Activated CD4-positive, alpha-beta T cell treated with anti-CD3 and anti-CD28 coated beads for 36 hours (primary cell): Measurements from ENCODE around the gene ADA. TPM values are rescaled to one million over a fixed set of nuclear protein-coding genes. Genes with fewer than 3 reads are reported as not detected.
"Not testable (repeated sequence)": the region's sequence is repeated elsewhere in the genome, so short reads cannot be mapped to it uniquely, and the experiment has no call there.

Experiments
- ATAC-seq: fragments of 200-7000 bp; cut with Tn5 transposase; one replicate; pipeline ENCODE4 v1.10.0; 2021; ENCODE audit warnings: mild to moderate bottlenecking, moderate library complexity
- CTCF ChIA-PET: fragments of 350-600 bp; sonication (Branson Sonifier 250); formaldehyde crosslinking; loops from one replicate; lab custom pipeline; 2021; ENCODE audit warnings: antibody characterized with exemption; lab: Charles Lee
- POLR2A ChIA-PET: fragments of 350-600 bp; sonication (Branson Sonifier 250); formaldehyde crosslinking; loops from one replicate; lab custom pipeline; 2021; ENCODE audit warnings: antibody characterized with exemption, inconsistent platforms; lab: Charles Lee
- DNase-seq: peaks from one replicate; pipeline ENCODE4 v3.0.0-alpha.2; 2020
- H3K27ac Mint-ChIP-seq: one replicate; pipeline ENCODE4 v1.8.0; 2021; ENCODE audit warnings: mixed read lengths
- H3K27me3 Mint-ChIP-seq: one replicate; pipeline ENCODE4 v1.8.0; 2021; ENCODE audit warnings: mixed read lengths
- H3K36me3 Mint-ChIP-seq: one replicate; pipeline ENCODE4 v1.8.0; 2021; ENCODE audit warnings: low read depth, mixed read lengths
- H3K4me1 Mint-ChIP-seq: one replicate; pipeline ENCODE4 v1.8.0; 2021; ENCODE audit warnings: mixed read lengths
- H3K4me3 Mint-ChIP-seq: one replicate; pipeline ENCODE4 v1.8.0; 2021; ENCODE audit warnings: mild to moderate bottlenecking, moderate library complexity, mixed read lengths
- H3K9me3 Mint-ChIP-seq: one replicate; pipeline ENCODE4 v1.8.0; 2021; ENCODE audit warnings: low read depth, mixed read lengths
- intact Hi-C, 2 experiments: fragments of 100-400 bp; cut with DNase I in 1 of 2; cut with micrococcal nuclease in 1 of 2; formaldehyde crosslinking; loops; one replicate each; pipeline versions ENCODE4 v1.14.2 to v1.15.1; 2022 to 2024; cut with DNase I, micrococcal nuclease
- total RNA-seq, 2 experiments: library from RNA; stranded (reverse); gene quantifications; one replicate each; pipeline ENCODE4 v1.2.3, GENCODE V29; 2021

ADA gene
- total RNA-seq, 2 experiments from 2014 or later, result 33.8 to 37.8 TPM

DNA sequence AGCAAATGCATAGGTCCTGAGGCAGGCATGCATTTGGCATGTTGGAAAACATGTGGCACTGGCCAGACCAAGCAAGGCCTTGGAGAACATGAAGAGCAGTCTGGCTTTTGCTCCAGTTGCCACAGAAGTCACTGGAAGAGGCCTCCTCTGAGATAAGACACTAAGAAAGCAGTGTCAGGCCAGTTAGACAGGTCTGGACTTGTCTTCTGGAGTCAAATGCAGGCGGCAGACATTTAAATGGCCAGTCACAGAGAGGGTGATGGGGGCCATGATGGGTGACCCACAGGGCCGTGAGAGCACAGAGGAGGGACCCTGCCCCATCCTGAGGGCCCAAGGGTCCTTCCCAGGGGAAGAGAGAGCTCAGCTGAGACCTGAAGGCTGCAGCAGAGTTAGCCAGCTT is 26.7 kb upstream of the ADA start:
- Mint-ChIP-seq H3K36me3 (no peaks in the 10 kb centered on the region), H3K27me3 (no peaks in the 10 kb centered on the region), H3K9me3 (no peaks in the 10 kb centered on the region), H3K4me3 (no peak overlapping the region), H3K27ac (no peak overlapping the region), H3K4me1 (no peaks in the 10 kb centered on the region)
- intact Hi-C loops, result no loop called here
- no peak for DNase-seq
- CTCF ChIA-PET, result interaction anchor here (0.6 kb wide), 1 partner anchor 438 kb away, joined by 3 read pairs; no protein-coding TSS in a partner anchor
- no peak for ATAC-seq
- POLR2A ChIA-PET, result no interaction called here

DNA sequence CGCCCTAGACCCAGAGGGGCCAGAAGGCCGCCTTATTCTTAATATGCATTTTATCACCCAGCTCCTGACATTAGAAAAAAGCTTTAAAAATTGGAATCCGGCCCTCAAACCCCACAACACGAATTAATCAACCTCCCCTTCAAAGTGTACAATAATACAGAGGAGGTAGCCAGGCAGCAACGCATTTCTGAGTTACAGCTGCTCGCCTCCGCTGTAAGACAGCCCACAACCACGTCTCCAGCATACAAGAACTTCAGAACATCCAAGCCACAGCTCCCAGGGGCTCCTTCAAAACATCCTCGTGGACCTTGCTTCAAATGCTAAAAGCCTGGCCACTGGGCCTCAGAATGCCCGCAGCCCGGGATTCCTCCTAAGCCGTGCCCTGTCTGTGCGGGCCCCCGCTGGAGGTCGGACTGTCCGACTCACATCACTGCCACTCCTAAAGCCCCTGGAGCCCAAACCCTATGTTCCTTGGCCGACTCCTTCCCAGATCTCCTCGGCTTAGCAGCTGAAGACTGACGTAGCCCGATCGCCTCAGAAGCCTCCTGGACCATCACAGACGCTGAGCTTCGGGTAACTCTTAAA is 20.9 kb upstream of the ADA start:
- H3K4me3 Mint-ChIP-seq, intact Hi-C loops, H3K27me3 Mint-ChIP-seq, ATAC-seq, H3K36me3 Mint-ChIP-seq, H3K9me3 Mint-ChIP-seq, DNase-seq: not testable (repeated sequence)
- Mint-ChIP-seq H3K4me1 (peaks cover 30% of the 10 kb centered on the region), H3K27ac (peak overlapping the region; percentile 86)
- ChIA-PET POLR2A (interaction anchor here (0.6 to 0.8 kb wide), 4 partner anchors 13 to 74 kb away, joined by 3 to 4 read pairs (median 3); no protein-coding TSS in a partner anchor), CTCF (interaction anchor here (0.8 to 2.4 kb wide), 2 partner anchors 9 to 11 kb away, joined by 3 to 23 read pairs; no protein-coding TSS in a partner anchor)

DNA sequence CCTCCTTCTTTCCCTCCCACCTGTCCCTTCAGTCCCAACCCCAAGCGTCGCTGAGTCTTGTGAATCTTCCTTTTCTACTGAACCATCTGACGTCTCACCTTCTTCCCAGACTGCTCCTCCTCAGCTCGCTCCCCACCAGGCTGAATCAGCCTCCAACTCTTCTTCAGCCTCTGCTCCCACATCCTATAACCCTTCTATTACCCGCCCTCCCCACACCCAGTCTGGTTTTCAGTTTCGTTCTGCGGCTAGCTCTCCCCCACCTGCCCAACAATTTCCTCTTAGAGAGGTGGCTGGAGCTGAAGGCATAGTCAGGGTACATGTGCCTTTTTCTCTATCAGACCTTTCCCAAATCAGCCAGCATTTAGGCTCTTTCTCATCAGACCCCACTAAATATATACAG is 20.0 kb upstream of the ADA start:
- Mint-ChIP-seq H3K27ac (peak overlapping the region; percentile 86), H3K4me3 (peak overlapping the region; percentile 66), H3K4me1 (peaks cover 30% of the 10 kb centered on the region)
- POLR2A ChIA-PET, result interaction anchor here (0.6 to 0.8 kb wide), 3 partner anchors 25 to 73 kb away, joined by 3 to 4 read pairs (median 3); no protein-coding TSS in a partner anchor
- intact Hi-C loops, H3K27me3 Mint-ChIP-seq, H3K36me3 Mint-ChIP-seq, H3K9me3 Mint-ChIP-seq: not testable (repeated sequence)
- CTCF ChIA-PET, result interaction anchor here (0.8 to 2.4 kb wide), 3 partner anchors 8 to 26 kb away, joined by 3 to 23 read pairs (median 3); no protein-coding TSS in a partner anchor
- peak; percentile 88 for ATAC-seq
- peak; percentile 83 for DNase-seq

DNA sequence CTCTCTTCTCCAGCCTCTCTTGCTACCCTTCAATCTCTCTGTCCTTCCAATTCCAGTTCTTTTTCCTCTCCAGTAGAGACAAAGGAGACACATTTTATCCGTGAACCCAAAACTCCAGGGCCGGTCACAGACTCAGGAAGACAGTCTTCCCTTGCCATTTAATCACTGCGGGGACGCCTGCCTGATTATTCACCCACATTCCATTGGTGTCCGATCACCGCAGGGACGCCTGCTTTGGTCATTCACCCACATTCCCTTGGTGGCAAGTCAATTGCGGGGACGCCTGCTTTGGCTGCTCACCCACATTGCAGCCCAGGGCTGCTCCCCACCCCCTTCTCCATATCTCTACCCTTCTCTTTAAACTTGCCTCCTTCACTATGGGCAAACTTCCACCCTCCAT is 19.4 kb upstream of the ADA start:
- Mint-ChIP-seq H3K4me3 (peak overlapping the region; percentile 66), H3K4me1 (peaks cover 30% of the 10 kb centered on the region), H3K27ac (peak overlapping the region; percentile 86)
- ATAC-seq, H3K27me3 Mint-ChIP-seq, CTCF ChIA-PET, H3K36me3 Mint-ChIP-seq, POLR2A ChIA-PET, DNase-seq, H3K9me3 Mint-ChIP-seq: not testable (repeated sequence)
- intact Hi-C loops, result loop anchor here in 1 of 2 experiments (1.0 kb wide), 1 partner anchor 14 kb away; no protein-coding TSS in a partner anchor

DNA sequence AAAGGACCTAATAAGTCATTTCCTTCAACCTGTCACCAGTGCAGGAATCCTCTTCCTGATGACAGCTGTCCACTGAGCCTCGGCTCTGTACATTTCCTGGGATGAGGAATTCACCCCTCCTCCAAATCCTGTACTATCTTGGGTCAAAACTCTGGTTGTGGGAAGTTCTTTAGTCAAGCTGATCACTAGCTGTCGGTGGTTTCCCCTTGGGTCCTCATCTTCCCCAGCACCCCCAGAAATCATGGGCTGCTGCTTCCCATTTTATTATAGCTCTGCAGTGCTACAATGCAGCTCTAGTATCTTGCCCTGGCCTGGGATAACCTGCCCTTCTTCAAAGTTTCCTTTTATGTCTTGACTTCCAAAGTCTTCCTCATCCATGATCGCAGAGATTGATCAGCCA is 14.6 kb upstream of the ADA start:
- ChIA-PET CTCF (interaction anchor here (1.0 to 4.7 kb wide), 3 partner anchors 17 to 81 kb away, joined by 3 to 21 read pairs (median 6); no protein-coding TSS in a partner anchor), POLR2A (no interaction called here)
- H3K36me3 Mint-ChIP-seq, result no peaks in the 10 kb centered on the region
- ATAC-seq (no peak), DNase-seq (no peak)
- intact Hi-C loops, result no loop called here
- no peaks in the 10 kb centered on the region for H3K9me3 Mint-ChIP-seq
- H3K4me3 Mint-ChIP-seq, result no peak overlapping the region
- no peaks in the 10 kb centered on the region for H3K27me3 Mint-ChIP-seq
- peaks cover 17% of the 10 kb centered on the region for H3K4me1 Mint-ChIP-seq
- H3K27ac Mint-ChIP-seq, result no peak overlapping the region

DNA sequence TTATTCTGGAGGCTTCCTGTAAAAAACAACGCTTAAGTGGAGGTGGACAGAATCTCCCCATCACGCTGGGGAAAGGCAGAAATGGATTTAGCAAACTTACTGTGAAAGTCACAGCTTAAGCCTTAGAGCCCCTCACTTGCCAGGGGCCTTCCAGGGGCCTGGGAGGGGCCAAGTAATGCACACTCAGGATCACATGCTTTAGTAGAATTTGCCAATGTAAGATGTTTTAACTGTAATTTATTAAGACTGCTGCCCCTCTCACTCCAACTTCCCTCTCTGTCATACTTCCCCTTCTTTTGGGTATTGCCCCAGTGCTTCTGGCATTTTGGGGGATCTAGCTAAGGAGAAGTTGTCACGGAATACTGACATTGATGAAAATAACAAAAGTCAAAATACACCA is 12.6 kb upstream of the ADA start:
- ATAC-seq (no peak), DNase-seq (no peak)
- Mint-ChIP-seq H3K27me3 (no peaks in the 10 kb centered on the region), H3K4me3 (no peak overlapping the region), H3K4me1 (peaks cover 4% of the 10 kb centered on the region), H3K9me3 (no peaks in the 10 kb centered on the region), H3K27ac (no peak overlapping the region), H3K36me3 (no peaks in the 10 kb centered on the region)
- intact Hi-C loops, result no loop called here
- ChIA-PET POLR2A (no interaction called here), CTCF (interaction anchor here (0.6 to 0.9 kb wide), 4 partner anchors 8 to 284 kb away, joined by 3 to 5 read pairs (median 4); partner anchors contain the start of gene ADA)

DNA sequence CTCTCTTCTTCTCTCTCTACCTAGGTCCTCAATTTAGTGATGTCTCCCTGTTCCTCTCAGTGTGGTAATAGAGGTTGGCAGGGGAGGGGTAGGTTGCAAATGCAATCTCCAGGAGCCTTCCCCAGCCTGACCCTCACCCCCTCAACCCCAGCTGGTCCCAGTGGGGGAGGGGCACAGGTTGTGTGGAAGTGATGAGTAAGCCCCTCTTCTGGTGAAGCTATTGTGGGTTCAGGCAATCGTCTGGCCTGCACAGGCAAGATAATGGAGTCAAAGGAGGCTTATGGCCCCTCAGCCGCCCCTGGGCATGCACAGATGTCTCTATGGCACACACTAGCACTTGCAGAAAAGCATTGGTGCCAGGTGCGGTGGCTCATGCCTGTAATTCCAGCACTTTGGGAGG is 10.8 kb upstream of the ADA start:
- CTCF ChIA-PET, result no interaction called here
- DNase-seq, result no peak
- intact Hi-C loops, result no loop called here
- ATAC-seq, result no peak
- no peaks in the 10 kb centered on the region for H3K27me3 Mint-ChIP-seq
- H3K4me3 Mint-ChIP-seq, result no peak overlapping the region
- H3K36me3 Mint-ChIP-seq, result no peaks in the 10 kb centered on the region
- POLR2A ChIA-PET, result no interaction called here
- no peak overlapping the region for H3K27ac Mint-ChIP-seq
- H3K9me3 Mint-ChIP-seq, result no peaks in the 10 kb centered on the region
- peaks cover 4% of the 10 kb centered on the region for H3K4me1 Mint-ChIP-seq

DNA sequence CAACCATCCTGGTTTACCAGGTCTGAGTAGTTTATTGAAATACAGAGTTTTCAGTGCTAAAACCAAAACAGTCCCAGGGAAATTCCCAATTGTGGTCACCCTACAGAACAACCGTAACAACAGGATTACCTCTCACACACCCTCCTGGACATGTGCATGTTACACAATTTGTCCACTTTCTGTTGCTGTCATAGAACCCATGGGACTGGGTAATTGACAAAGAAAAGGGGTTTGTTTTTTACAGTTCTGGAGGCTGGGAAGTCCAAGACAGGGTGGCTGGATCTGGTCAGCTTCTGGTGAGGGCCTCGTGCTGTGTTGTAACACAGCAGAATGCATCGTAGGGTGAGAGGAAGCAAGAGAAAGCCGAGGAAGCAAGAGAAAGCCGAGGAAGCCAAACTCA is 9.1 kb upstream of the ADA start:
- ATAC-seq (peak; percentile 30), DNase-seq (no peak)
- no peak overlapping the region for H3K27ac Mint-ChIP-seq
- H3K27me3 Mint-ChIP-seq, result no peaks in the 10 kb centered on the region
- no peaks in the 10 kb centered on the region for H3K9me3 Mint-ChIP-seq
- ChIA-PET CTCF (interaction anchor here (1.3 kb wide), 1 partner anchor 21 kb away, joined by 4 read pairs; no protein-coding TSS in a partner anchor), POLR2A (no interaction called here)
- intact Hi-C loops, result no loop called here
- no peaks in the 10 kb centered on the region for H3K36me3 Mint-ChIP-seq
- peaks cover 4% of the 10 kb centered on the region for H3K4me1 Mint-ChIP-seq
- no peak overlapping the region for H3K4me3 Mint-ChIP-seq

DNA sequence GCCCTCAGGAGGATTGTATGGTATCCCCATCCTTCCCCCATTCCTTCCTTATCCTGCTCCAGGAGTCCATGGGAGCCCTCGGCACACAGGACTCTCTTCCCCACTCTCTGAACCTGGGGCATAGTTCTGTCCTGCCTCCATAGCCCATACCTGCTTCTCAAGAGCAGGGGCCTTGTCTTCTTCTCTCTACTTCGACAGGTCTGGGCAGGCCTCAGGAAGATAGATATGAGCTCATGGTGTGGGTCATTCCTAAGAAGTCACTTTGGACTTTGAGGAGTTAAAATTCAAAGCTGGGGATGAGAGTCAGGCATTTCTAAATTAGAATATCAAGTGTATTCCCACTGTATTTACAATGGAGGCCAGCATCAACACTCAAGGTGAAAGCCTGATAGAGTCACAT is 8.4 kb upstream of the ADA start:
- H3K27ac Mint-ChIP-seq, result no peak overlapping the region
- H3K36me3 Mint-ChIP-seq, result no peaks in the 10 kb centered on the region
- intact Hi-C loops, result no loop called here
- H3K9me3 Mint-ChIP-seq, result no peaks in the 10 kb centered on the region
- ChIA-PET CTCF (no interaction called here), POLR2A (no interaction called here)
- no peak overlapping the region for H3K4me3 Mint-ChIP-seq
- no peaks in the 10 kb centered on the region for H3K27me3 Mint-ChIP-seq
- DNase-seq (no peak), ATAC-seq (no peak)
- peaks cover 4% of the 10 kb centered on the region for H3K4me1 Mint-ChIP-seq

DNA sequence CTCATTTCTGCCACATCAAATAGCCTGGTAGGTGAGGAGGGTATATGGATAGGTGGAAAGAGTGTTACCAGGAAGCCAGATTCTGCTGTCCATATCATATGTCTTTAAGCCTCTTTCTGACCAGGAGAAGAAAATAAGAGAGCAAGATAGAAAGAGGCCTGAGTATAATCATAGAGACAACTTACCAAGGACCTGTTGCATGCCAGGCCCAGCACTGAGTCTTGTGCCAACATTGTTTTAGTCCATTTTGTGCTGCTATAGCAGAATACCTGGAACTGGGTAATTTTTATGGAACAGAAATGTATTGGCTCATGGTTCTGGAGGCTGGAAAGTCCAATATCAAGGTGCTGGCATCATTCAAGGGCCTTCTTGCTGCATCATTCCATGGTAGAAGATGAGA is 7.3 kb upstream of the ADA start:
- Mint-ChIP-seq H3K27ac (no peak overlapping the region), H3K27me3 (no peaks in the 10 kb centered on the region), H3K4me3 (no peak overlapping the region), H3K4me1 (peaks cover 2% of the 10 kb centered on the region), H3K9me3 (no peaks in the 10 kb centered on the region), H3K36me3 (no peaks in the 10 kb centered on the region)
- ATAC-seq (no peak), DNase-seq (no peak)
- intact Hi-C loops, result no loop called here
- ChIA-PET CTCF (interaction anchor here (0.6 kb wide), 1 partner anchor 33 kb away, joined by 3 read pairs; no protein-coding TSS in a partner anchor), POLR2A (no interaction called here)

DNA sequence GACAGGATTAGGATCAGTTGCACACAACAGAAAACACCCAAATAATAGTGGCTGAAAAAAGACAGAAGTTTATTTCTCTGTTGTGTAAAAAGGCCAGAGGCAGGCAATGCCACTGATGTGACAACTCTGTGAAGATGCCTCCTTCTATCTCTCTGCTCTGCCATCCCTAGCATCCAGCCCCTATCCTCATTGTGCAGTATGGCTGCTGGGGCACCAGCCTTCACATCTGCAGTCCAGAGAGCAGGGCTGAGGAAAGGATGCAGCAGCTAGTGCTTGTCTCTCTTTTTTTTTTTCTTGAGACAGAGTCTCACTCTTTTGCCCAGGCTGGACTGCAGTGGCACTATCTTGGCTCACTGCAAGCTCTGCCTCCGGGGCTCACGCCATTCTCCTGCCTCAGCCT is 6.4 kb upstream of the ADA start:
- Mint-ChIP-seq H3K36me3 (no peaks in the 10 kb centered on the region), H3K9me3 (peaks cover 2% of the 10 kb centered on the region), H3K27me3 (no peaks in the 10 kb centered on the region), H3K27ac (no peak overlapping the region), H3K4me3 (no peak overlapping the region), H3K4me1 (peaks cover 8% of the 10 kb centered on the region)
- ChIA-PET POLR2A (no interaction called here), CTCF (no interaction called here)
- no peak for DNase-seq
- intact Hi-C loops, result loop anchor here in 1 of 2 experiments (1.0 kb wide), 1 partner anchor 12 kb away; no protein-coding TSS in a partner anchor
- no peak for ATAC-seq

DNA sequence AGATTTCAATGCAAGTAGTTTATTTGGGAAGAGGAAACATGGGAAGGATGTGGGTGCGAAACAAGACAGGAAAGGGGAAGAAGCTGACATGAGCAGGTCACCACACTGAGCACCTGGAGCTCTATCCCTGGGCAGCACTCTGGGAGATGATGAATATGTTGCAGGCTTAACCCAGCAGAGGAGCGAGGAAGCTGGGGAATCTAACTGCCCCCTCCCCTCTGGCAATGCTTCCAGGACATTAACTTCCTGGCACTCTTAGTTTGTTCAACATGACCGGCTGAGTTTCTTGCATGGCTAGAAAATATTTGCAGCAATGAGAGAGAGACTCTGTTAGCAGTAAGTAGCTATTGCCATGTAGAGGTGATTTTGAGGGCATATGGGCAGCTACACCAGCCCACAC is 4.9 kb upstream of the ADA start:
- no peak overlapping the region for H3K4me3 Mint-ChIP-seq
- no peak overlapping the region for H3K27ac Mint-ChIP-seq
- ChIA-PET POLR2A (no interaction called here), CTCF (interaction anchor here (1.5 to 2.0 kb wide), 2 partner anchors 27 to 29 kb away, joined by 4 to 7 read pairs; no protein-coding TSS in a partner anchor)
- no peak for ATAC-seq
- peaks cover 2% of the 10 kb centered on the region for H3K9me3 Mint-ChIP-seq
- H3K36me3 Mint-ChIP-seq, result no peaks in the 10 kb centered on the region
- H3K27me3 Mint-ChIP-seq, result no peaks in the 10 kb centered on the region
- DNase-seq, result no peak
- intact Hi-C loops, result no loop called here
- H3K4me1 Mint-ChIP-seq, result peaks cover 12% of the 10 kb centered on the region
